ENCODE measurements around the gene RNF114. TPM values are rescaled to one million over a fixed set of nuclear protein-coding genes. Genes with fewer than 3 reads are reported as not detected.

Gene RNF114
- total RNA-seq, 1 donor from 2014 or later: 74.7 TPM

- peaks cover 23% of the 10 kb centered on the region for H3K4me1 ChIP-seq
- ATAC-seq (no peak), DNase-seq (no peak)
- H3K36me3 ChIP-seq: no peaks in the 10 kb centered on the region
- no peak overlapping the region for H3K27ac ChIP-seq
- intact Hi-C loops (cut with DNase I): loop anchor here (5.0 kb wide), 2 partner anchors 94 to 199 kb away; no protein-coding TSS in a partner anchor
- no peaks in the 10 kb centered on the region for H3K9me3 ChIP-seq
- no peak for TF ChIP-seq CTCF (IDR thresholded peaks at IDR 0.05)
- H3K27me3 ChIP-seq: no peaks in the 10 kb centered on the region
- H3K4me3 ChIP-seq: no peak overlapping the region
These were observed 42.5 kb downstream of the RNF114 start for GRCh38 chr20:49978685-49979029.

GRCh38 chr20:49979030-49979832 lies 43.0 kb downstream of the RNF114 start:
- ATAC-seq (peak; percentile 76), DNase-seq (peak; percentile 74)
- peaks cover 25% of the 10 kb centered on the region for H3K4me1 ChIP-seq
- intact Hi-C loops (cut with DNase I): loop anchor here (5.0 kb wide), 2 partner anchors 93 to 198 kb away; no protein-coding TSS in a partner anchor
- TF ChIP-seq CTCF (IDR thresholded peaks at IDR 0.05): peak; percentile 99
- H3K36me3 ChIP-seq: no peaks in the 10 kb centered on the region
- no peak overlapping the region for H3K4me3 ChIP-seq
- no peak overlapping the region for H3K27ac ChIP-seq
- no peaks in the 10 kb centered on the region for H3K9me3 ChIP-seq
- H3K27me3 ChIP-seq: no peaks in the 10 kb centered on the region

GRCh38 chr20:49980140-49981008 lies 44.2 kb downstream of the RNF114 start:
- no peaks in the 10 kb centered on the region for H3K36me3 ChIP-seq
- DNase-seq: no peak
- H3K27ac ChIP-seq: no peak overlapping the region
- intact Hi-C loops (cut with DNase I): no loop called here
- no peak overlapping the region for H3K4me3 ChIP-seq
- no peaks in the 10 kb centered on the region for H3K27me3 ChIP-seq
- peaks cover 34% of the 10 kb centered on the region for H3K4me1 ChIP-seq
- no peak for ATAC-seq
- no peak for TF ChIP-seq CTCF (IDR thresholded peaks at IDR 0.05)
- no peaks in the 10 kb centered on the region for H3K9me3 ChIP-seq

GRCh38 chr20:49981218-49982071 lies 45.2 kb downstream of the RNF114 start:
- peaks cover 40% of the 10 kb centered on the region for H3K4me1 ChIP-seq
- intact Hi-C loops (cut with DNase I): no loop called here
- ATAC-seq: no peak
- TF ChIP-seq CTCF (IDR thresholded peaks at IDR 0.05): no peak
- no peak for DNase-seq
- no peak overlapping the region for H3K4me3 ChIP-seq
- H3K27ac ChIP-seq: no peak overlapping the region
- no peaks in the 10 kb centered on the region for H3K27me3 ChIP-seq
- no peaks in the 10 kb centered on the region for H3K9me3 ChIP-seq
- H3K36me3 ChIP-seq: no peaks in the 10 kb centered on the region

- Histone ChIP-seq H3K4me3 (peak overlapping the region; percentile 59), H3K27ac (peak overlapping the region; percentile 70), H3K4me1 (peaks cover 40% of the 10 kb centered on the region), H3K9me3 (no peaks in the 10 kb centered on the region), H3K27me3 (no peaks in the 10 kb centered on the region), H3K36me3 (no peaks in the 10 kb centered on the region)
- no peak for TF ChIP-seq CTCF (IDR thresholded peaks at IDR 0.05)
- intact Hi-C loops (cut with DNase I): no loop called here
- no peak for ATAC-seq
- DNase-seq: no peak
These were observed 45.8 kb downstream of the RNF114 start for GRCh38 chr20:49982072-49982345.
